Osteoblast (primary cell): ENCODE data around the gene OR5A1. TPM values are rescaled to one million over a fixed set of nuclear protein-coding genes. Genes with fewer than 3 reads are reported as not detected.

ENCODE experiments used
- DNase-seq: peaks from one replicate; pipeline ENCODE4 v3.0.0; 2011; ENCODE audit warnings: low spot score, mixed read lengths; ENCODE audit not compliant: insufficient read length; ENCODE audit errors: missing footprints
- H2AFZ ChIP-seq: 2 replicates; pipeline ENCODE4 v1.6.0; 2011; ENCODE audit warnings: mild to moderate bottlenecking, low read length
- H3K27ac ChIP-seq: 2 replicates; pipeline ENCODE4 v1.5.1; 2011; ENCODE audit warnings: mild to moderate bottlenecking, low read depth, low read length, moderate library complexity
- H3K27me3 ChIP-seq: 2 replicates; pipeline ENCODE4 v1.6.0; 2012; ENCODE audit warnings: mild to moderate bottlenecking, control low read depth, inconsistent platforms, low read length, moderate library complexity; ENCODE audit not compliant: insufficient read depth
- H3K36me3 ChIP-seq: 2 replicates; pipeline ENCODE4 v1.5.1; 2011; ENCODE audit warnings: mild to moderate bottlenecking, low read length, control low read depth, moderate library complexity; ENCODE audit not compliant: insufficient read depth
- H3K4me1 ChIP-seq: 2 replicates; pipeline ENCODE4 v1.5.1; 2011; ENCODE audit warnings: mild to moderate bottlenecking, low read length, control low read depth, moderate library complexity; ENCODE audit not compliant: insufficient read depth
- H3K4me2 ChIP-seq: 2 replicates; pipeline ENCODE4 v1.6.0; 2011; ENCODE audit warnings: mild to moderate bottlenecking, low read length; ENCODE audit not compliant: insufficient read depth
- H3K4me3 ChIP-seq: fragments of 200-600 bp; sonication (generic); 3 replicates; pipeline ENCODE4 v1.5.1; 2012; ENCODE audit warnings: mild to moderate bottlenecking, low read length, inconsistent platforms; ENCODE audit not compliant: insufficient read depth
- H3K79me2 ChIP-seq: 2 replicates; pipeline ENCODE4 v1.6.0; 2012; ENCODE audit warnings: mild to moderate bottlenecking, low read length, control low read depth, inconsistent platforms; ENCODE audit not compliant: insufficient read depth
- H3K9me3 ChIP-seq: 2 replicates; pipeline ENCODE4 v1.5.1; 2011; ENCODE audit warnings: low read depth, low read length, control low read depth
- H4K20me1 ChIP-seq: 2 replicates; pipeline ENCODE4 v1.6.0; 2012; ENCODE audit warnings: mild to moderate bottlenecking, low read length, control low read depth; ENCODE audit not compliant: insufficient read depth
- CTCF ChIP-seq: IDR thresholded peaks from 2 replicates; pipeline ENCODE4 v1.5.1; 2011; ENCODE audit warnings: mild to moderate bottlenecking, low read depth, low read length, moderate library complexity; ENCODE audit errors: extremely low read depth
- total RNA-seq: library from RNA; depleted of rRNA; stranded (reverse); fragments of >200 nt; gene quantifications from 2 replicates; pipeline ENCODE4 v1.2.3, GENCODE V29; 2012

Gene OR5A1
- total RNA-seq, 1 donor = not detected

GRCh38 chr11:59426361-59427067, 9.8 kb upstream of the OR5A1 start, which contains the start of gene OR5A2:
TSS of gene OR5A2 (minus strand) at chr11:59426413. CDS start at chr11:59422953, 3,460 bp downstream.
- DNase-seq = peak; percentile 4
- H3K36me3 ChIP-seq = no peaks in the 10 kb centered on the region
- no peak within 1 kb of the TSS for H2AFZ ChIP-seq
- no peak for TF ChIP-seq CTCF
- no peak within 1 kb of the TSS for H3K27ac ChIP-seq
- H3K4me3 ChIP-seq = no peak within 1 kb of the TSS
- no peaks in the 10 kb centered on the region for H3K27me3 ChIP-seq
- H3K4me2 ChIP-seq = no peak within 1 kb of the TSS
- H4K20me1 ChIP-seq = no peaks in the 10 kb centered on the region
- no peaks in the 10 kb centered on the region for H3K9me3 ChIP-seq
- no peaks in the 10 kb centered on the region for H3K79me2 ChIP-seq
- H3K4me1 ChIP-seq = no peaks in the 10 kb centered on the region

GRCh38 chr11:59427068-59427382, 9.2 kb upstream of the OR5A1 start:
- H2AFZ ChIP-seq = no peak overlapping the region
- no peaks in the 10 kb centered on the region for H3K36me3 ChIP-seq
- H3K4me3 ChIP-seq = no peak overlapping the region
- H3K9me3 ChIP-seq = no peaks in the 10 kb centered on the region
- H3K27me3 ChIP-seq = no peaks in the 10 kb centered on the region
- no peak overlapping the region for H3K4me2 ChIP-seq
- no peak for TF ChIP-seq CTCF
- no peak overlapping the region for H3K27ac ChIP-seq
- no peaks in the 10 kb centered on the region for H3K4me1 ChIP-seq
- DNase-seq = no peak
- H4K20me1 ChIP-seq = no peaks in the 10 kb centered on the region
- H3K79me2 ChIP-seq = no peaks in the 10 kb centered on the region

GRCh38 chr11:59429924-59430516, 6.2 kb upstream of the OR5A1 start:
- DNase-seq = peak; percentile 31

More at GRCh38 chr11:59429924-59430516, 6.2 kb upstream of the OR5A1 start:
- Histone ChIP-seq H3K4me3 (no peak overlapping the region), H3K27ac (no peak overlapping the region), H3K79me2 (no peaks in the 10 kb centered on the region), H4K20me1 (no peaks in the 10 kb centered on the region), H3K4me1 (no peaks in the 10 kb centered on the region), H2AFZ (no peak overlapping the region), H3K9me3 (no peaks in the 10 kb centered on the region), H3K4me2 (no peak overlapping the region), H3K27me3 (no peaks in the 10 kb centered on the region), H3K36me3 (no peaks in the 10 kb centered on the region)
- peak; percentile 76 for TF ChIP-seq CTCF
